Measurements from ENCODE around the gene SGIP1.
"Not testable (repeated sequence)": the region's sequence is repeated elsewhere in the genome, so short reads cannot be mapped to it uniquely, and the experiment has no call there.

SGIP1 gene

GRCh38 chr1:66553846-66554245 lies 19.9 kb downstream of the SGIP1 start:
- no peak for DNase-seq (ENCODE audit: low read depth, low spot score)

- no peak for DNase-seq (ENCODE audit: low read depth, low spot score)
Measured at GRCh38 chr1:66556161-66556611, 22.2 kb downstream of the SGIP1 start.

- no peak for DNase-seq (ENCODE audit: low read depth, low spot score)
Measured at GRCh38 chr1:66557157-66557556, 23.2 kb downstream of the SGIP1 start.

GRCh38 chr1:66559517-66559916 lies 25.6 kb downstream of the SGIP1 start:
- DNase-seq (ENCODE audit: low read depth, low spot score) = no peak

- no peak for DNase-seq (ENCODE audit: low read depth, low spot score)
Measured at GRCh38 chr1:66562561-66562960, 28.6 kb downstream of the SGIP1 start.

- no peak for DNase-seq (ENCODE audit: low read depth, low spot score)
Measured at GRCh38 chr1:66563094-66563800, 29.3 kb downstream of the SGIP1 start.

GRCh38 chr1:66563941-66564630 lies 30.1 kb downstream of the SGIP1 start:
- no peak for DNase-seq (ENCODE audit: low read depth, low spot score)

- DNase-seq (ENCODE audit: low read depth, low spot score) = no peak
Measured at GRCh38 chr1:66570196-66570595, 36.2 kb downstream of the SGIP1 start.

- no peak for DNase-seq (ENCODE audit: low read depth, low spot score)
Measured at GRCh38 chr1:66571789-66572188, 37.8 kb downstream of the SGIP1 start.

- no peak for DNase-seq (ENCODE audit: low read depth, low spot score)
Measured at GRCh38 chr1:66575739-66576138, 41.8 kb downstream of the SGIP1 start.

- DNase-seq (ENCODE audit: low read depth, low spot score) = no peak
Measured at GRCh38 chr1:66576645-66577044, 42.7 kb downstream of the SGIP1 start.

- no peak for DNase-seq (ENCODE audit: low read depth, low spot score)
Measured at GRCh38 chr1:66578841-66579240, 44.9 kb downstream of the SGIP1 start.

GRCh38 chr1:66580081-66580480 lies 46.1 kb downstream of the SGIP1 start:
- DNase-seq (ENCODE audit: low read depth, low spot score) = no peak

- no peak for DNase-seq (ENCODE audit: low read depth, low spot score)
Measured at GRCh38 chr1:66583021-66583420, 49.1 kb downstream of the SGIP1 start.

GRCh38 chr1:66585002-66585401 lies 51.0 kb downstream of the SGIP1 start:
- DNase-seq (ENCODE audit: low read depth, low spot score) = no peak

- no peak for DNase-seq (ENCODE audit: low read depth, low spot score)
Measured at GRCh38 chr1:66589326-66589725, 55.4 kb downstream of the SGIP1 start.

GRCh38 chr1:66592106-66592507 lies 58.2 kb downstream of the SGIP1 start:
- DNase-seq (ENCODE audit: low read depth, low spot score) = not testable (repeated sequence)

GRCh38 chr1:66596191-66596590 lies 62.2 kb downstream of the SGIP1 start:
- DNase-seq (ENCODE audit: low read depth, low spot score) = no peak

- no peak for DNase-seq (ENCODE audit: low read depth, low spot score)
Measured at GRCh38 chr1:66597500-66597899, 63.5 kb downstream of the SGIP1 start.

- no peak for DNase-seq (ENCODE audit: low read depth, low spot score)
Measured at GRCh38 chr1:66598670-66599069, 64.7 kb downstream of the SGIP1 start.

- no peak for DNase-seq (ENCODE audit: low read depth, low spot score)
Measured at GRCh38 chr1:66599346-66599745, 65.4 kb downstream of the SGIP1 start.

GRCh38 chr1:66599899-66600737 lies 66.2 kb downstream of the SGIP1 start:
- no peak for DNase-seq (ENCODE audit: low read depth, low spot score)

Measured in activated CD4-positive, CD25-positive, alpha-beta regulatory T cell treated with anti-CD3 and anti-CD28 coated beads, Interleukin-2, amount 50 U/mL, for 16 hours (primary cell).